Neural cell (in vitro differentiated cells): ENCODE results near the gene CEMIP.

Experiments
- EP300 ChIP-seq: fragments of 450-650 bp; conservative IDR thresholded peaks from 2 replicates; pipeline ENCODE4 v1.6.1; 2014; ENCODE audit warnings: antibody characterized with exemption, mild to moderate bottlenecking, moderate library complexity; ENCODE audit not compliant: poor library complexity, severe bottlenecking
- TF ChIP-seq, protein P1 (sequence below): fragments of 450-650 bp; IDR thresholded peaks from 2 replicates; pipeline ENCODE4 v1.5.1; 2014; ENCODE audit warnings: antibody characterized with exemption, mild to moderate bottlenecking, moderate library complexity; ENCODE audit not compliant: poor library complexity, severe bottlenecking

DNA sequence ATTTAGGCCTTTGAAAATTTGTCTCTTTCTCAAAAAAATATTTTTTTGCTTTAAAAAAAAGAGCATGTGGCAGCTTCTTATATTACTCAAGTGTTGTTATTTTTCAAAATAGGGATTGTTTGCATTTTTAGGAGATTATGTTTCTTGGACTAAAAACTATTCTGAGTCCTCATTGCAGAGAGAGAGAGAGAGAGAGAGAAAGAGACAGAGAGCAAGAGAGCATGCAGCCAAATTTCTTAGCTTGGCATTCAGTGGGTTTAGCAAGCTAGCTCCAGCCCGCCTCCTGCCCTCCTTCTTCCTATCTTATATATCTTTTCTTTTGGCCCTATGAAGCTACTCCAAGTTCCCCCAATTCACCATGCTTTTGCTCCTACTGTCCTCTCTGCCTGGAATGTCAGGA lies 55.7 kb downstream of the CEMIP start:
- TF ChIP-seq, protein P1, sequence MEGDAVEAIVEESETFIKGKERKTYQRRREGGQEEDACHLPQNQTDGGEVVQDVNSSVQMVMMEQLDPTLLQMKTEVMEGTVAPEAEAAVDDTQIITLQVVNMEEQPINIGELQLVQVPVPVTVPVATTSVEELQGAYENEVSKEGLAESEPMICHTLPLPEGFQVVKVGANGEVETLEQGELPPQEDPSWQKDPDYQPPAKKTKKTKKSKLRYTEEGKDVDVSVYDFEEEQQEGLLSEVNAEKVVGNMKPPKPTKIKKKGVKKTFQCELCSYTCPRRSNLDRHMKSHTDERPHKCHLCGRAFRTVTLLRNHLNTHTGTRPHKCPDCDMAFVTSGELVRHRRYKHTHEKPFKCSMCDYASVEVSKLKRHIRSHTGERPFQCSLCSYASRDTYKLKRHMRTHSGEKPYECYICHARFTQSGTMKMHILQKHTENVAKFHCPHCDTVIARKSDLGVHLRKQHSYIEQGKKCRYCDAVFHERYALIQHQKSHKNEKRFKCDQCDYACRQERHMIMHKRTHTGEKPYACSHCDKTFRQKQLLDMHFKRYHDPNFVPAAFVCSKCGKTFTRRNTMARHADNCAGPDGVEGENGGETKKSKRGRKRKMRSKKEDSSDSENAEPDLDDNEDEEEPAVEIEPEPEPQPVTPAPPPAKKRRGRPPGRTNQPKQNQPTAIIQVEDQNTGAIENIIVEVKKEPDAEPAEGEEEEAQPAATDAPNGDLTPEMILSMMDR = no peak
- no peak for TF ChIP-seq EP300
